T follicular helper cell (primary cell): Measurements from ENCODE around the gene KRTAP29-1.
"Not testable (repeated sequence)": the region's sequence is repeated elsewhere in the genome, so short reads cannot be mapped to it uniquely, and the experiment has no call there.

Experiments
- DNase-seq: peaks from one replicate; pipeline ENCODE4 v3.0.0-alpha.2; 2020; ENCODE audit warnings: low read depth
- total RNA-seq, 2 experiments: gene quantifications; one replicate each; lab custom pipeline; 2026; lab: John Stamatoyannopoulos, UW

KRTAP29-1 gene
- 0 to 0.36 reads per million in 2 experiments for total RNA-seq

GRCh38 chr17:41301916-41302901 lies at the start of gene KRTAP29-1:
KRTAP29-1 (minus strand) TSS chr17:41302851; CDS start chr17:41302851, 0 bp downstream.
- no peak for DNase-seq

- no peak for DNase-seq
These were observed 48.5 kb upstream of the KRTAP29-1 start for GRCh38 chr17:41351177-41351576.

- DNase-seq = not testable (repeated sequence)
These were observed 47.8 kb upstream of the KRTAP29-1 start, which contains the start of gene KRT33A for GRCh38 chr17:41350381-41350878. KRT33A (minus strand) TSS chr17:41350828; CDS start chr17:41350767, 61 bp downstream.

GRCh38 chr17:41347869-41348760 lies 45.5 kb upstream of the KRTAP29-1 start:
- DNase-seq = no peak

GRCh38 chr17:41346421-41346820 lies 43.8 kb upstream of the KRTAP29-1 start:
- DNase-seq = not testable (repeated sequence)

GRCh38 chr17:41345992-41346391 lies 43.3 kb upstream of the KRTAP29-1 start:
- DNase-seq = no peak

- DNase-seq = no peak
These were observed 40.4 kb upstream of the KRTAP29-1 start for GRCh38 chr17:41343029-41343428.

- peak; percentile 47 for DNase-seq
These were observed 38.5 kb upstream of the KRTAP29-1 start for GRCh38 chr17:41340934-41341861.

GRCh38 chr17:41340494-41340893 lies 37.8 kb upstream of the KRTAP29-1 start:
- DNase-seq = no peak

GRCh38 chr17:41339571-41340172 lies 37.0 kb upstream of the KRTAP29-1 start:
- no peak for DNase-seq

GRCh38 chr17:41338961-41339485 lies 36.4 kb upstream of the KRTAP29-1 start:
- DNase-seq = peak; percentile 53

- no peak for DNase-seq
These were observed 33.1 kb upstream of the KRTAP29-1 start for GRCh38 chr17:41335747-41336146.

GRCh38 chr17:41334385-41335305 lies 32.0 kb upstream of the KRTAP29-1 start:
- DNase-seq = no peak

- no peak for DNase-seq
These were observed 31.2 kb upstream of the KRTAP29-1 start for GRCh38 chr17:41333836-41334235.

GRCh38 chr17:41333098-41333497 lies 30.4 kb upstream of the KRTAP29-1 start:
- no peak for DNase-seq

- no peak for DNase-seq
These were observed 29.6 kb upstream of the KRTAP29-1 start for GRCh38 chr17:41332239-41332638.

GRCh38 chr17:41331606-41332005 lies 29.0 kb upstream of the KRTAP29-1 start:
- no peak for DNase-seq

GRCh38 chr17:41329279-41329948 lies 26.8 kb upstream of the KRTAP29-1 start:
- DNase-seq = no peak
